HFF-Myc (cell line): ENCODE results near the gene ARHGAP6.

Experiments used
- DNase-seq: peaks from one replicate; pipeline ENCODE4 v3.0.0-alpha.2; 2011; ENCODE audit warnings: low read depth; ENCODE audit errors: extremely low read depth
- H3K4me3 ChIP-seq: replicated peaks from 2 replicates; pipeline ENCODE4 v1.5.1; 2011; ENCODE audit warnings: low read depth, mild to moderate bottlenecking, control low read depth, low read length
- CTCF ChIP-seq: IDR thresholded peaks from 2 replicates; pipeline ENCODE4 v1.5.1; 2012; ENCODE audit warnings: mild to moderate bottlenecking, low read depth, low read length, control low read depth; ENCODE audit errors: missing control alignments

Gene ARHGAP6

GRCh38 chrX:11386812-11387211 is 278.9 kb downstream of the ARHGAP6 start:
- no peak for DNase-seq
- no peak overlapping the region for H3K4me3 ChIP-seq
- TF ChIP-seq CTCF = no peak

GRCh38 chrX:11386001-11386523 is 279.7 kb downstream of the ARHGAP6 start:
- no peak overlapping the region for H3K4me3 ChIP-seq
- TF ChIP-seq CTCF = no peak
- DNase-seq = no peak

GRCh38 chrX:11382930-11383329 is 282.8 kb downstream of the ARHGAP6 start:
- H3K4me3 ChIP-seq = no peak overlapping the region
- TF ChIP-seq CTCF = no peak
- DNase-seq = no peak

GRCh38 chrX:11381464-11381863 is 284.3 kb downstream of the ARHGAP6 start:
- peak; percentile 43 for TF ChIP-seq CTCF
- DNase-seq = peak; percentile 32
- no peak overlapping the region for H3K4me3 ChIP-seq

GRCh38 chrX:11380187-11380844 is 285.4 kb downstream of the ARHGAP6 start:
- no peak for DNase-seq
- no peak for TF ChIP-seq CTCF
- H3K4me3 ChIP-seq = no peak overlapping the region

- TF ChIP-seq CTCF = no peak
- no peak overlapping the region for H3K4me3 ChIP-seq
- DNase-seq = no peak
These were observed 289.6 kb downstream of the ARHGAP6 start for GRCh38 chrX:11376163-11376562.

- no peak overlapping the region for H3K4me3 ChIP-seq
- TF ChIP-seq CTCF = no peak
- no peak for DNase-seq
These were observed 290.1 kb downstream of the ARHGAP6 start for GRCh38 chrX:11375614-11376119.
